Naive thymus-derived CD8-positive, alpha-beta T cell (primary cell): ENCODE measurements around the gene CCDC81. TPM values are rescaled to one million over a fixed set of nuclear protein-coding genes. Genes with fewer than 3 reads are reported as not detected.

ENCODE experiments used
- ATAC-seq, 2 donors: fragments of 150-1000 bp; cut with Tn5 transposase in 1 of 2; sonication (Bioruptor Pico), chemical (Tn5 transposase) in 1 of 2; 1 replicate in 1 of 2; 2 replicates in 1 of 2; pipeline ENCODE4 v1.10.0; 2021; ENCODE audit warnings: mild to moderate bottlenecking in 2 of 2, moderate library complexity in 2 of 2
- POLR2A ChIA-PET: fragments of 350-600 bp; sonication (Branson Sonifier 250); formaldehyde crosslinking; loops from one replicate; lab custom pipeline; 2021; ENCODE audit warnings: antibody characterized with exemption; lab: Charles Lee
- DNase-seq, 10 donors: peaks; one replicate each; pipeline versions ENCODE4 v3.0.0 to v3.0.0-alpha.2; 2020 to 2022
- H3K27ac Mint-ChIP-seq, 10 donors: one replicate each; pipeline ENCODE4 v1.8.0; 2020 to 2022; ENCODE audit warnings: mild to moderate bottlenecking in 10 of 10, mixed read lengths in 10 of 10, moderate library complexity in 4 of 10, inconsistent platforms in 1 of 10
- H3K27me3 Mint-ChIP-seq, 5 donors: one replicate each; pipeline ENCODE4 v1.8.0; 2021 to 2022; ENCODE audit warnings: mixed read lengths in 5 of 5
- H3K36me3 Mint-ChIP-seq, 3 donors: one replicate each; pipeline ENCODE4 v1.8.0; 2020 to 2022; ENCODE audit warnings: mixed read lengths in 3 of 3, mild to moderate bottlenecking in 2 of 3, inconsistent platforms in 1 of 3
- H3K4me1 Mint-ChIP-seq, 4 donors: one replicate each; pipeline ENCODE4 v1.8.0; 2021 to 2022; ENCODE audit warnings: mixed read lengths in 4 of 4
- H3K4me3 Mint-ChIP-seq, 10 donors: one replicate each; pipeline ENCODE4 v1.8.0; 2020 to 2022; ENCODE audit warnings: mild to moderate bottlenecking in 10 of 10, mixed read lengths in 10 of 10, moderate library complexity in 6 of 10, inconsistent platforms in 1 of 10
- H3K9me3 Mint-ChIP-seq, 9 donors: one replicate each; pipeline ENCODE4 v1.8.0; 2020 to 2022; ENCODE audit warnings: mixed read lengths in 9 of 9, mild to moderate bottlenecking in 3 of 9, inconsistent platforms in 1 of 9, moderate library complexity in 1 of 9
- polyA plus RNA-seq, 3 donors: library from polyadenylated mRNA; unstranded; fragments of 300-500 nt; fragmentation: Illumina TruSeq; gene quantifications; one replicate each; pipeline ENCODE4 v1.2.3, GENCODE V29; 2021
- total RNA-seq, 8 experiments: library from RNA in 2 of 8; stranded (reverse) in 2 of 8; gene quantifications; one replicate each; pipeline ENCODE4 v1.2.3 and lab custom pipeline; 2021 to 2026

Gene CCDC81
- total and polyA plus RNA-seq, 5 experiments from 2014 or later, result 0.10 to 0.62 (median 0.43) TPM; not detected in 1

DNA sequence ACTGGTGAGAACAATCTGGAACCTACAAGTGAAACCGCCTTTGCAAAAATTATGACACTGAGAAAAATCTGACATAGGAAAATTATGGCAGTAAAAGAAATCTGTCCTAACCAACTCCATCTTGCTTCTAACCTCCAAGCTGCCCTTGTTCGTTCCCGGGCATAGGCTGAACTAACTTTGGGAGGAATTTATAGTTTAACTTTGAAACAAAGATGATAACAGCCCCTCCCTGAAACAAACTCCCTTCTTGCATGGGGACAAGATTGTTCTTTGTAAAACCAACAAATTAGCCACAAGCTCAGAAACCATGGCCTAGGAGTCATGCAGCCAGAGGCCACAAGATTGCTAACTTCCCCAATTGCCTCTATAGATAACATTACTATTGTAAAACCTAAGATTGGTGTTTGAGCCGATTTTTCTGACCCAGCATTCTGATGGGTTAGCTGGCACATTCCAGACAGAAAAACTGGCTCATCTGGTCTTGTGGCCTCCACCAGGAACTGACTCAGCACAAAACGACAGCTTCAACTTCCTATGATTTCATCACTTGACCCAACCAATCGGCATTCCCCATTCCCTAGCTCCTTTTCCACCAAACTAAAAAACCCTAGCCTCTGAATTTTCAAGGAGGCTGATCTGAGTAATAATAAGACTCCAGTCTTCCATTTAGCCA is 3.6 kb upstream of the CCDC81 start:
- Mint-ChIP-seq H3K4me3 (no peak overlapping the region), H3K27ac (no peak overlapping the region), H3K27me3 (peaks cover 0 to 11% (median 7%) of the 10 kb centered on the region in 5 donors), H3K9me3 (peaks cover 0 to 3% (median 0%) of the 10 kb centered on the region in 9 donors), H3K4me1 (no peaks in the 10 kb centered on the region), H3K36me3 (peaks cover 0 to 6% (median 2%) of the 10 kb centered on the region in 3 donors)
- DNase-seq, result no peak
- no peak for ATAC-seq
- POLR2A ChIA-PET, result no interaction called here

- Mint-ChIP-seq H3K36me3 (peaks cover 0 to 9% (median 5%) of the 10 kb centered on the region in 3 donors), H3K4me3 (no peak overlapping the region), H3K9me3 (peaks cover 0 to 7% (median 0%) of the 10 kb centered on the region in 9 donors), H3K27ac (no peak overlapping the region), H3K4me1 (no peaks in the 10 kb centered on the region), H3K27me3 (peaks cover 0 to 11% (median 8%) of the 10 kb centered on the region in 5 donors)
- ATAC-seq, result no peak
- POLR2A ChIA-PET, result no interaction called here
- DNase-seq, result no peak
Measured at GRCh38 chr11:86372041-86372440, 2.6 kb upstream of the CCDC81 start.

GRCh38 chr11:86372586-86372985 is 2.1 kb upstream of the CCDC81 start:
- DNase-seq (no peak), ATAC-seq (no peak)
- Mint-ChIP-seq H3K4me3 (no peak overlapping the region), H3K9me3 (peaks cover 0 to 7% (median 0%) of the 10 kb centered on the region in 9 donors), H3K27me3 (peaks cover 0 to 11% (median 8%) of the 10 kb centered on the region in 5 donors), H3K36me3 (peaks cover 0 to 13% (median 5%) of the 10 kb centered on the region in 3 donors), H3K4me1 (no peaks in the 10 kb centered on the region), H3K27ac (no peak overlapping the region)
- POLR2A ChIA-PET, result no interaction called here

- no peak for DNase-seq
- no peak for ATAC-seq
- Mint-ChIP-seq H3K36me3 (peaks cover 0 to 14% (median 5%) of the 10 kb centered on the region in 3 donors), H3K27ac (no peak overlapping the region), H3K27me3 (peaks cover 0 to 11% (median 8%) of the 10 kb centered on the region in 5 donors), H3K9me3 (peaks cover 0 to 9% (median 0%) of the 10 kb centered on the region in 9 donors), H3K4me1 (no peaks in the 10 kb centered on the region), H3K4me3 (no peak overlapping the region)
- POLR2A ChIA-PET, result no interaction called here
Measured at GRCh38 chr11:86374069-86374468, 618 bp upstream of the CCDC81 start.

GRCh38 chr11:86377972-86378371 is 3.3 kb downstream of the CCDC81 start:
- Mint-ChIP-seq H3K27ac (no peak overlapping the region), H3K9me3 (peaks cover 0 to 9% (median 0%) of the 10 kb centered on the region in 9 donors), H3K27me3 (peaks cover 0 to 11% (median 4%) of the 10 kb centered on the region in 5 donors), H3K4me1 (no peaks in the 10 kb centered on the region), H3K4me3 (no peak overlapping the region), H3K36me3 (peaks cover 0 to 14% (median 5%) of the 10 kb centered on the region in 3 donors)
- ATAC-seq (no peak), DNase-seq (no peak)
- POLR2A ChIA-PET, result no interaction called here

GRCh38 chr11:86380295-86381059 is 5.8 kb downstream of the CCDC81 start:
- Mint-ChIP-seq H3K9me3 (peaks cover 0 to 9% (median 0%) of the 10 kb centered on the region in 9 donors), H3K27ac (no peak overlapping the region), H3K36me3 (peaks cover 0 to 9% (median 5%) of the 10 kb centered on the region in 3 donors), H3K4me3 (no peak overlapping the region), H3K4me1 (no peaks in the 10 kb centered on the region), H3K27me3 (peaks cover 0 to 1% (median 0%) of the 10 kb centered on the region in 5 donors)
- POLR2A ChIA-PET, result no interaction called here
- ATAC-seq (no peak), DNase-seq (no peak)

GRCh38 chr11:86383041-86383955 is 8.6 kb downstream of the CCDC81 start:
- no peaks in the 10 kb centered on the region for H3K36me3 Mint-ChIP-seq
- no peaks in the 10 kb centered on the region for H3K27me3 Mint-ChIP-seq
- POLR2A ChIA-PET, result no interaction called here
- no peak for ATAC-seq
- H3K27ac Mint-ChIP-seq, result no peak overlapping the region
- H3K4me1 Mint-ChIP-seq, result no peaks in the 10 kb centered on the region
- H3K9me3 Mint-ChIP-seq, result peaks cover 0 to under 1% (median 0%) of the 10 kb centered on the region in 9 donors
- H3K4me3 Mint-ChIP-seq, result no peak overlapping the region
- DNase-seq, result no peak

GRCh38 chr11:86386283-86386682 is 11.6 kb downstream of the CCDC81 start:
- Mint-ChIP-seq H3K36me3 (no peaks in the 10 kb centered on the region), H3K9me3 (no peaks in the 10 kb centered on the region), H3K27me3 (no peaks in the 10 kb centered on the region), H3K4me1 (no peaks in the 10 kb centered on the region), H3K27ac (no peak overlapping the region), H3K4me3 (no peak overlapping the region)
- no peak for DNase-seq
- POLR2A ChIA-PET, result no interaction called here
- ATAC-seq, result no peak

GRCh38 chr11:86386746-86387145 is 12.1 kb downstream of the CCDC81 start:
- DNase-seq (no peak), ATAC-seq (no peak)
- H3K9me3 Mint-ChIP-seq, result no peaks in the 10 kb centered on the region
- no peak overlapping the region for H3K27ac Mint-ChIP-seq
- no peaks in the 10 kb centered on the region for H3K27me3 Mint-ChIP-seq
- no peaks in the 10 kb centered on the region for H3K4me1 Mint-ChIP-seq
- no peaks in the 10 kb centered on the region for H3K36me3 Mint-ChIP-seq
- H3K4me3 Mint-ChIP-seq, result no peak overlapping the region
- POLR2A ChIA-PET, result no interaction called here

GRCh38 chr11:86388198-86388597 is 13.5 kb downstream of the CCDC81 start:
- ATAC-seq, result no peak
- no peak overlapping the region for H3K27ac Mint-ChIP-seq
- POLR2A ChIA-PET, result no interaction called here

GRCh38 chr11:86390487-86390886 is 15.8 kb downstream of the CCDC81 start:
- Mint-ChIP-seq H3K4me1 (no peaks in the 10 kb centered on the region), H3K4me3 (no peak overlapping the region), H3K9me3 (no peaks in the 10 kb centered on the region), H3K36me3 (peaks cover 0 to 2% (median 0%) of the 10 kb centered on the region in 3 donors), H3K27me3 (no peaks in the 10 kb centered on the region), H3K27ac (no peak overlapping the region)
- ATAC-seq, result no peak
- DNase-seq, result no peak
- POLR2A ChIA-PET, result no interaction called here

More at GRCh38 chr11:86388198-86388597, 13.5 kb downstream of the CCDC81 start:
- H3K9me3 Mint-ChIP-seq, result no peaks in the 10 kb centered on the region
- H3K36me3 Mint-ChIP-seq, result peaks cover 0 to 2% (median 0%) of the 10 kb centered on the region in 3 donors
- H3K27me3 Mint-ChIP-seq, result no peaks in the 10 kb centered on the region
- H3K4me3 Mint-ChIP-seq, result no peak overlapping the region
- no peaks in the 10 kb centered on the region for H3K4me1 Mint-ChIP-seq
- no peak for DNase-seq

DNA sequence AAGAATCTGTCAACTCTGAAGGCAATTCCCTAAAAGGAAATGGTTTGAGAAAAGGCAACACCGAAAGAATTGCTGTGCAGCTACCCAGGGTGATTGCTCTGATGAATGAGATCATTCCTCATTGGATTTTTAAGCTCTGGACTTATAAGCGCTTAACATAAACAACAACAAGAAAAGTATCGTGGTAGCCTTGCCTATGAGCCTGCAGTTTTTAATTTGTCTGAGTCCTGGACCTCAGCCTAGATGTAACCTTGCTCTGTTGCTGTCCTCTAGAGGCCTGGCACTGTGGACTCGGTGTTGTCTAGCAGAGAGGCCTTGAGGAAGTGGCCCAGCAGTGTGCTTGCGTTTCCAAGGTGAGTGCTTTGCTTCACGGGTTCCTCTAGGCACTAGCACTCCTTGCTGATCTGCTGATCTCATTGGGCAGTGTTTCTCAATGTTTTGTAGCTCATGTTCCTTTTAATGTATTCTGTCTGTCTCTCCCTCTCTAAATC is 20.4 kb downstream of the CCDC81 start:
- Mint-ChIP-seq H3K27ac (no peak overlapping the region), H3K36me3 (peaks cover 0 to 2% (median 0%) of the 10 kb centered on the region in 3 donors), H3K9me3 (no peaks in the 10 kb centered on the region), H3K4me1 (no peaks in the 10 kb centered on the region), H3K4me3 (no peak overlapping the region), H3K27me3 (peaks cover 0 to 4% (median 0%) of the 10 kb centered on the region in 5 donors)
- ATAC-seq (no peak), DNase-seq (no peak)
- POLR2A ChIA-PET, result no interaction called here
